Mammary epithelial cell (primary cell): ENCODE data around the gene SOX15.

Experiments
- CTCF ChIP-seq, 2 donors: IDR thresholded peaks in 1 of 2; conservative IDR thresholded peaks in 1 of 2; 2 replicates each; pipeline ENCODE4 v1.5.1; 2011 to 2012; ENCODE audit warnings: inconsistent platforms in 2 of 2, low read length in 2 of 2, mild to moderate bottlenecking in 2 of 2, control low read depth in 1 of 2, low read depth in 1 of 2; ENCODE audit not compliant: insufficient read depth in 1 of 2; ENCODE audit errors: extremely low read depth in 1 of 2
- EZH2 ChIP-seq: IDR thresholded peaks from 2 replicates; pipeline ENCODE4 v1.6.1; 2012; ENCODE audit warnings: low read length, inconsistent platforms, borderline replicate concordance

GRCh38 chr17:7555320-7555948 is 34.5 kb downstream of the SOX15 start:
- no peak for TF ChIP-seq CTCF (conservative IDR thresholded peaks at IDR 0.05 in 1 of 2, IDR thresholded peaks at IDR 0.05 in 1 of 2; ENCODE audit: extremely low read depth in 1 of 2, insufficient read depth in 1 of 2, low read depth in 1 of 2, low read length in 2 of 2)
- no peak for TF ChIP-seq EZH2
